ENCODE results near the gene ANKRD61. TPM values are rescaled to one million over a fixed set of nuclear protein-coding genes. Genes with fewer than 3 reads are reported as not detected.
"Not testable (repeated sequence)": the region's sequence is repeated elsewhere in the genome, so short reads cannot be mapped to it uniquely, and the experiment has no call there.

The ANKRD61 gene
- under 1 TPM in 1 of 2 experiments, not detected in 1; 0.24 TPM for total RNA-seq
- not detected for polyA plus RNA-seq

- no peak for DNase-seq
- peaks cover 41 to 45% (median 44%) of the 10 kb centered on the region in 3 donors for H3K4me1 Mint-ChIP-seq
- no peak within 1 kb of the TSS for H3K4me3 ChIP-seq (ENCODE audit: low read length)
- peak within 1 kb of the TSS in 4 of 7 donors; percentile 11 to 51 (median 40) for H3K4me3 Mint-ChIP-seq
- H3K4me1 ChIP-seq (ENCODE audit: insufficient read depth, low read length): peaks cover 17% of the 10 kb centered on the region
- POLR2A ChIA-PET: no interaction called here
- no peaks in the 10 kb centered on the region for H3K27me3 ChIP-seq (ENCODE audit: insufficient read depth, low read length, poor library complexity, severe bottlenecking)
- peaks cover 12 to 78% (median 21%) of the 10 kb centered on the region in 3 donors for H3K36me3 Mint-ChIP-seq
- peaks cover 11% of the 10 kb centered on the region for H3K36me3 ChIP-seq (ENCODE audit: insufficient read depth, low read length)
- H3K27ac Mint-ChIP-seq: peak within 1 kb of the TSS; percentile 20 to 96 (median 60)
- H3K9me3 ChIP-seq (ENCODE audit: low read length): no peaks in the 10 kb centered on the region
- H3K27ac ChIP-seq (ENCODE audit: low read depth, low read length): no peak within 1 kb of the TSS
- H3K27me3 Mint-ChIP-seq: no peaks in the 10 kb centered on the region
- CTCF ChIA-PET: interaction anchor here (1.2 kb wide), 1 partner anchor 9 kb away, joined by 3 read pairs; no protein-coding TSS in a partner anchor
- no peaks in the 10 kb centered on the region for H3K9me3 Mint-ChIP-seq
These were observed at the start of gene ANKRD61 for GRCh38 chr7:6030988-6031387. Gene ANKRD61, plus strand, starts transcription at chr7:6031376. Its CDS starts 0 bp downstream, at chr7:6031376.

DNA sequence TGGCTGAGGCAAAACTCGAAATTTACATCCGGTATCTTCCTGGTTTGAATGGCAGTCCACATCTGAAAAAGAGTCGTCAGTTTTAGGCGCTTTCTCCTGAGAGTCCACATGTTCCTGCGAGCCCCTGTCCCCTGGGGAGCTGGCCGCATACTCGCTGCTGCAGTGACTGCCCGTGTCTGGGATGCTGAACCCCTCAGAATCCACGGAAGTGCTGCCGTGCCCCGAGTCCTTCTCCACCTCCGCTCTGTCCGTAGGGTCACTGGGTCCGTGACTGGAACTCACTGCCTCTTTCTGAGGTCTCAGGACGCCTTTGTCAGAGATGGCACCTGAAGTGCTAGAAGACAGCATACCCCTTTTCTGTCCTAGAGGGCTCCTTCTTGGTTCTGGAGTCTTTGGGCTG lies 44.1 kb upstream of the ANKRD61 start:
- H3K4me3 Mint-ChIP-seq; POLR2A ChIA-PET; H3K36me3 ChIP-seq (ENCODE audit: insufficient read depth, low read length); DNase-seq; H3K27me3 Mint-ChIP-seq; H3K27me3 ChIP-seq (ENCODE audit: insufficient read depth, low read length, poor library complexity, severe bottlenecking); H3K4me1 Mint-ChIP-seq; H3K9me3 Mint-ChIP-seq; CTCF ChIA-PET; H3K4me1 ChIP-seq (ENCODE audit: insufficient read depth, low read length); H3K27ac ChIP-seq (ENCODE audit: low read depth, low read length); H3K9me3 ChIP-seq (ENCODE audit: low read length); H3K4me3 ChIP-seq (ENCODE audit: low read length): not testable (repeated sequence)
- H3K36me3 Mint-ChIP-seq: peaks cover 0 to 50% (median 11%) of the 10 kb centered on the region in 3 donors
- H3K27ac Mint-ChIP-seq: peak overlapping the region in 1 of 8 donors; percentile 29

GRCh38 chr7:5997210-5997808 lies 33.9 kb upstream of the ANKRD61 start:
- no peaks in the 10 kb centered on the region for H3K27me3 Mint-ChIP-seq
- CTCF ChIA-PET: interaction anchor here (0.6 to 2.2 kb wide), 15 partner anchors 9 to 439 kb away, joined by 3 to 18 read pairs (median 4); partner anchors contain the start of genes AIMP2 and PMS2
- Histone ChIP-seq H3K36me3 (ENCODE audit: insufficient read depth, low read length) (peaks cover 10% of the 10 kb centered on the region), H3K9me3 (ENCODE audit: low read length) (no peaks in the 10 kb centered on the region), H3K27ac (ENCODE audit: low read depth, low read length) (no peak overlapping the region), H3K4me3 (ENCODE audit: low read length) (no peak overlapping the region), H3K27me3 (ENCODE audit: insufficient read depth, low read length, poor library complexity, severe bottlenecking) (no peaks in the 10 kb centered on the region), H3K4me1 (ENCODE audit: insufficient read depth, low read length) (no peaks in the 10 kb centered on the region)
- POLR2A ChIA-PET: interaction anchor here (0.6 to 1.4 kb wide), 3 partner anchors 11 to 30 kb away, joined by 3 to 11 read pairs (median 4); partner anchors contain the start of genes AIMP2 and PMS2
- DNase-seq: peak; percentile 19 to 67 (median 50)
- peak overlapping the region in 2 of 8 donors; percentile 21 to 64 for H3K27ac Mint-ChIP-seq
- peaks cover 0 to 3% (median 0%) of the 10 kb centered on the region in 3 donors for H3K4me1 Mint-ChIP-seq
- H3K9me3 Mint-ChIP-seq: no peaks in the 10 kb centered on the region
- H3K4me3 Mint-ChIP-seq: no peak overlapping the region
- H3K36me3 Mint-ChIP-seq: peaks cover 5 to 71% (median 8%) of the 10 kb centered on the region in 3 donors

- Histone ChIP-seq H3K27me3 (ENCODE audit: insufficient read depth, low read length, poor library complexity, severe bottlenecking) (no peaks in the 10 kb centered on the region), H3K4me1 (ENCODE audit: insufficient read depth, low read length) (peaks cover 6% of the 10 kb centered on the region), H3K9me3 (ENCODE audit: low read length) (no peaks in the 10 kb centered on the region), H3K36me3 (ENCODE audit: insufficient read depth, low read length) (no peaks in the 10 kb centered on the region), H3K27ac (ENCODE audit: low read depth, low read length) (no peak overlapping the region), H3K4me3 (ENCODE audit: low read length) (no peak overlapping the region)
- no peak for DNase-seq
- Mint-ChIP-seq H3K27ac (peak overlapping the region in 6 of 8 donors; percentile 1 to 85 (median 64)), H3K36me3 (peaks cover 0 to 37% (median 2%) of the 10 kb centered on the region in 3 donors), H3K9me3 (no peaks in the 10 kb centered on the region), H3K4me3 (peak overlapping the region; percentile 60 to 83 (median 70)), H3K27me3 (no peaks in the 10 kb centered on the region), H3K4me1 (peaks cover 24 to 42% (median 36%) of the 10 kb centered on the region in 3 donors)
- ChIA-PET CTCF (interaction anchor here (1.2 to 3.2 kb wide), 3 partner anchors 10 to 99 kb away, joined by 3 to 15 read pairs (median 14); no protein-coding TSS in a partner anchor), POLR2A (no interaction called here)
These were observed 23.8 kb upstream of the ANKRD61 start for GRCh38 chr7:6007386-6007785.

GRCh38 chr7:6007835-6008590 lies 23.2 kb upstream of the ANKRD61 start:
- DNase-seq; H3K9me3 ChIP-seq (ENCODE audit: low read length); H3K4me1 ChIP-seq (ENCODE audit: insufficient read depth, low read length); H3K9me3 Mint-ChIP-seq; H3K27me3 ChIP-seq (ENCODE audit: insufficient read depth, low read length, poor library complexity, severe bottlenecking); H3K4me3 ChIP-seq (ENCODE audit: low read length); H3K36me3 ChIP-seq (ENCODE audit: insufficient read depth, low read length); H3K27me3 Mint-ChIP-seq: not testable (repeated sequence)
- Mint-ChIP-seq H3K27ac (peak overlapping the region in 7 of 8 donors; percentile 1 to 97 (median 84)), H3K36me3 (peaks cover 0 to 40% (median 2%) of the 10 kb centered on the region in 3 donors), H3K4me1 (peaks cover 29 to 48% (median 43%) of the 10 kb centered on the region in 3 donors), H3K4me3 (peak overlapping the region; percentile 75 to 98 (median 94))
- CTCF ChIA-PET: interaction anchor here (0.9 to 3.2 kb wide), 7 partner anchors 10 to 315 kb away, joined by 3 to 15 read pairs (median 4); no protein-coding TSS in a partner anchor
- POLR2A ChIA-PET: interaction anchor here (1.8 kb wide), 1 partner anchor 11 kb away, joined by 11 read pairs; no protein-coding TSS in a partner anchor
- peak overlapping the region; percentile 88 for H3K27ac ChIP-seq (ENCODE audit: low read depth, low read length)

GRCh38 chr7:6008668-6009611 lies 22.2 kb upstream of the ANKRD61 start, which contains the start of the genes AIMP2 and PMS2:
Gene AIMP2, plus strand, starts transcription at chr7:6009272. Its CDS starts 92 bp downstream, at chr7:6009364.
Gene PMS2, minus strand, starts transcription at chr7:6009049. Its CDS starts 30 bp downstream, at chr7:6009019.
- Mint-ChIP-seq H3K4me1 (peaks cover 31 to 54% (median 43%) of the 10 kb centered on the region in 3 donors), H3K27me3 (no peaks in the 10 kb centered on the region), H3K36me3 (peaks cover 0 to 37% (median 2%) of the 10 kb centered on the region in 3 donors), H3K27ac (peak within 1 kb of the TSS; percentile 88 to 97 (median 96)), H3K4me3 (peak within 1 kb of the TSS; percentile 91 to 98 (median 94)), H3K9me3 (no peaks in the 10 kb centered on the region)
- ChIA-PET CTCF (interaction anchor here (0.6 to 3.2 kb wide), 8 partner anchors 11 to 314 kb away, joined by 3 to 15 read pairs (median 4); no protein-coding TSS in a partner anchor), POLR2A (interaction anchor here (0.6 to 1.8 kb wide), 2 partner anchors 12 to 44 kb away, joined by 3 to 11 read pairs; no protein-coding TSS in a partner anchor)
- H3K4me3 ChIP-seq (ENCODE audit: low read length): peak within 1 kb of the TSS; percentile 88
- DNase-seq: peak; percentile 93 to 96 (median 94)
- H3K27me3 ChIP-seq (ENCODE audit: insufficient read depth, low read length, poor library complexity, severe bottlenecking): no peaks in the 10 kb centered on the region
- H3K27ac ChIP-seq (ENCODE audit: low read depth, low read length): peak within 1 kb of the TSS; percentile 88
- no peaks in the 10 kb centered on the region for H3K36me3 ChIP-seq (ENCODE audit: insufficient read depth, low read length)
- H3K4me1 ChIP-seq (ENCODE audit: insufficient read depth, low read length): peaks cover 6% of the 10 kb centered on the region
- no peaks in the 10 kb centered on the region for H3K9me3 ChIP-seq (ENCODE audit: low read length)

- H3K9me3 ChIP-seq (ENCODE audit: low read length); H3K9me3 Mint-ChIP-seq; H3K4me3 ChIP-seq (ENCODE audit: low read length); H3K4me1 ChIP-seq (ENCODE audit: insufficient read depth, low read length); H3K27ac ChIP-seq (ENCODE audit: low read depth, low read length); H3K27me3 Mint-ChIP-seq; POLR2A ChIA-PET; DNase-seq; H3K36me3 ChIP-seq (ENCODE audit: insufficient read depth, low read length); H3K27me3 ChIP-seq (ENCODE audit: insufficient read depth, low read length, poor library complexity, severe bottlenecking): not testable (repeated sequence)
- Mint-ChIP-seq H3K4me1 (peaks cover 31 to 57% (median 43%) of the 10 kb centered on the region in 3 donors), H3K36me3 (peaks cover 0 to 35% (median 0%) of the 10 kb centered on the region in 3 donors), H3K4me3 (peak overlapping the region; percentile 54 to 95 (median 91)), H3K27ac (peak overlapping the region in 7 of 8 donors; percentile 15 to 90 (median 82))
- CTCF ChIA-PET: interaction anchor here (2.9 kb wide), 1 partner anchor 13 kb away, joined by 15 read pairs; no protein-coding TSS in a partner anchor
These were observed 20.8 kb upstream of the ANKRD61 start for GRCh38 chr7:6010370-6010769.

Measured in CD8-positive, alpha-beta memory T cell (primary cell).